GM12892 (cell line): ENCODE results near the gene YDJC.

ENCODE experiments used
- POLR2A ChIP-seq: IDR thresholded peaks from 2 replicates; pipeline ENCODE4 v1.6.1; 2011; ENCODE audit warnings: low read depth, low read length, control low read depth
- POLR2AphosphoS5 ChIP-seq: IDR thresholded peaks from 2 replicates; pipeline ENCODE4 v1.6.1; 2011; ENCODE audit warnings: low read depth, low read length, control low read depth
- TAF1 ChIP-seq: IDR thresholded peaks from 2 replicates; pipeline ENCODE4 v1.6.1; 2011; ENCODE audit warnings: low read depth, mild to moderate bottlenecking, control low read depth, low read length, borderline replicate concordance

DNA sequence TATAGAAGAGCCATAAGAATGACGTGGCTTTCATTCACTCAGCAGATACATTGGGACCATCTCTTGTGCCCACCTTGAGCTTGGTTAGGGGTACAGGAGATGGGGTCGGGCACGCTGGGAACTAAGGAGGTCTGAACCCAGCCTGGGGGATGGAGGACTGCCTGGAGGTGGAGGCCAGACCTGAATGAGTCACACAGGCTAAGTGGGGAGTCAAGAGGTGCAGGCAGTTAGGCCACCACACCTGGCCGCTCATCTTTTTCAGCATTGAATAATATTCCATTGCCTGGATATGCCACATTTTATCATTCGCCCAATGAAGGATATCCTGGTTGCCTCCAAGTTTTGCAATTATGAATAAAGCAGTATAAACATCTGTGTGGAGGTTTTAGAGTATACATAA is 32.2 kb upstream of the YDJC start:
- no peak for TF ChIP-seq POLR2A
- TF ChIP-seq POLR2AphosphoS5, result no peak
- TF ChIP-seq TAF1, result no peak
